GM12891 (cell line): ENCODE measurements around the gene NECAB2.

Experiments used
- DNase-seq: peaks from one replicate; pipeline ENCODE4 v3.0.0; 2011; ENCODE audit warnings: low spot score; ENCODE audit not compliant: insufficient read length
- FAIRE-seq: peaks from 2 replicates; lab custom pipeline; 2011; peaks lifted over from hg19 to GRCh38; lab: Jason Lieb, UNC
- PAX5 ChIP-seq: IDR thresholded peaks from 2 replicates; pipeline ENCODE4 v1.6.1; 2011; ENCODE audit warnings: low read length, moderate library complexity, mild to moderate bottlenecking; ENCODE audit not compliant: insufficient read depth, severe bottlenecking
- POLR2A ChIP-seq: IDR thresholded peaks from 2 replicates; pipeline ENCODE4 v1.6.1; 2011; ENCODE audit warnings: low read depth, low read length, control low read depth
- POLR2AphosphoS5 ChIP-seq: IDR thresholded peaks from 2 replicates; pipeline ENCODE4 v1.6.1; 2011; ENCODE audit warnings: low read depth, low read length, control low read depth
- POU2F2 ChIP-seq: IDR thresholded peaks from 2 replicates; pipeline ENCODE4 v1.6.1; 2011; ENCODE audit warnings: low read depth, mild to moderate bottlenecking, control low read depth, low read length, moderate library complexity
- SPI1 ChIP-seq: IDR thresholded peaks from 2 replicates; pipeline ENCODE4 v1.6.1; 2011; ENCODE audit warnings: low read depth, low read length, control low read depth
- TAF1 ChIP-seq: IDR thresholded peaks from 2 replicates; pipeline ENCODE4 v1.6.1; 2011; ENCODE audit warnings: low read depth, low read length, control low read depth

Gene NECAB2

DNA sequence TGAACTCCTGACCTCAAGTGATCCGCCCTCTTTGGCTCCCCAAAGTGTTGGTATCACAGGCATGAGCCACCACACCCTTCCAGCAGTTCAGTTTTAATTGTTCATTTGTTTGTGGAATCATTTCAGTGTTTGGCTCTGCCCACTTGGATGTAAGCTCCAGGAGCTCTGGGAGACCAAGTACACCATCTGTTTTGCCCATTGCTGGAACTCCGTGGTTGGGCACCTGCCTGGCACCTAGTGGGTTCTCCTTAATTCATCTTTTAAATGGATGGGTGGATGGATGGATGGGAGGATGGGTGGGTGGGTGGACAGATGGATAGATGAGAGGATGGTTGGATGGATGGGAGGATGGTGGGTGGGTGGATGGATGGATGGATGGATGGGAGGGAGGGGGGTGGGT, 953 bp upstream of the NECAB2 start:
- no peak for DNase-seq
- TF ChIP-seq SPI1, result no peak
- no peak for TF ChIP-seq POLR2AphosphoS5
- no peak for TF ChIP-seq POU2F2
- no peak for TF ChIP-seq PAX5
- no peak for TF ChIP-seq POLR2A
- no peak for TF ChIP-seq TAF1
- no peak for FAIRE-seq

DNA sequence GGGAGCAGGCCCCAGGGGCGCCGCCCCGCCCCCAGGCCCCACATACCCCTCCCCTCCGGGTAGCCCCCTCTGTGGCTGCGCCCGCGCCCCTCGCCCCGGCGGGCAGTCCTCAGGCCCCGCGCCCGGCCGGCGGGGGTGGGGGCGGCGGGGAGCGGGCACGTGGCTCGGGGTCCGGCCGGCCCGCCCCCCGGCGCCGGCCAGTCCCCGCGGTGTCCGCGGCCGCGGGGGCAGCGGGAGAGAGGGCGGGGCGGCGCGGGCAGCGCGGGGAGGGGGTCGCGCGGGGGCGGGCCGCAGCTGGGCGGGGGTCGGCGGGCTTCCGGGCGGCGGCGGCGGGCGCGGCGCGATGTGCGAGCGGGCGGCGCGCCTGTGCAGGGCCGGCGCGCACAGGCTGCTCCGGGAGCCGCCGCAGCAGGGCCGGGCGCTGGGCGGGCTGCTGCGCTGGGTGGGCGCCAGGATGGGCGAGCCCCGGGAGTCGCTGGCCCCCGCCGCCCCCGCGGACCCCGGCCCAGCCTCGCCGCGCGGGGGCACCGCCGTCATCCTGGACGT, 335 bp downstream of the NECAB2 start:
- DNase-seq (no peak), FAIRE-seq (no peak)
- TF ChIP-seq POLR2AphosphoS5 (no peak), PAX5 (no peak), TAF1 (no peak), POLR2A (no peak), SPI1 (no peak)

DNA sequence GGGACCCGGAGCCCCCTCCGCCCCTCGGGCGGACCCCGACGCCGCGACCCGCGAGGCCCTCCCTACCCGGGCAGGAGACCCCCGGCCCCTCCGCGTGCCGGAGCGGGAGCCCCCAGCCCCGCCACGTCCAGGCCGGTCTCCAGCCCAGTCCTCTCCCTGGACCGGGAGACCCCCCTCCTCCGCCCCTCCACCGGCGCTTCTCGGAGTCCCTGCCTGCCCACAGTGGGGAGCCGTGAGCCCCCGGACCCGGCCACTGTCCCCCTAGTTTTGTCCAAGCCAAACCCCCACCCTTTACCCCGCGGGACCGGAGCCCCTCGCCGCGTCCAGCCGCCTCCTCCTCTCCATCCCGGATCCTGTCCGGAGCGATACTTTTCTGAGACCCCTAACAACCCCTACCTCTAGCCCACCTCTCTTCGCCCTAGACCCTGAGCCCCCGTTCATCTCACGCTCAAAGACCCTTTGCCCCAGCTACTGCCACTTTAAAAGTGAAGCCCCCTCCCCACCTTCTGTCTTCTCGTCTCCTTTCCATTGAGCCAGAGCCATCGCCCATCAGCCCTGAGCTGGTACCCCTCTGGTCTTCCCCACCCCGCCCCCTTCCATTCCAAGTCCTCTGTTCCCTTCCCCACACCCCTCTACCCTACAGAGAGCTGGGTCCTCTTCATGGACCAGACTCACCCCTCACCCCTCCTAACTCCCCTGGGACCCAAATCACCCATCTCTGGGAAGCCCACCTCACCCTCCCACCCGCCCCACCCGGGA, 1.0 kb downstream of the NECAB2 start:
- DNase-seq (no peak), FAIRE-seq (no peak)
- TF ChIP-seq TAF1, result no peak
- no peak for TF ChIP-seq POU2F2
- TF ChIP-seq SPI1, result no peak
- TF ChIP-seq PAX5, result no peak
- TF ChIP-seq POLR2AphosphoS5, result no peak
- TF ChIP-seq POLR2A, result no peak

DNA sequence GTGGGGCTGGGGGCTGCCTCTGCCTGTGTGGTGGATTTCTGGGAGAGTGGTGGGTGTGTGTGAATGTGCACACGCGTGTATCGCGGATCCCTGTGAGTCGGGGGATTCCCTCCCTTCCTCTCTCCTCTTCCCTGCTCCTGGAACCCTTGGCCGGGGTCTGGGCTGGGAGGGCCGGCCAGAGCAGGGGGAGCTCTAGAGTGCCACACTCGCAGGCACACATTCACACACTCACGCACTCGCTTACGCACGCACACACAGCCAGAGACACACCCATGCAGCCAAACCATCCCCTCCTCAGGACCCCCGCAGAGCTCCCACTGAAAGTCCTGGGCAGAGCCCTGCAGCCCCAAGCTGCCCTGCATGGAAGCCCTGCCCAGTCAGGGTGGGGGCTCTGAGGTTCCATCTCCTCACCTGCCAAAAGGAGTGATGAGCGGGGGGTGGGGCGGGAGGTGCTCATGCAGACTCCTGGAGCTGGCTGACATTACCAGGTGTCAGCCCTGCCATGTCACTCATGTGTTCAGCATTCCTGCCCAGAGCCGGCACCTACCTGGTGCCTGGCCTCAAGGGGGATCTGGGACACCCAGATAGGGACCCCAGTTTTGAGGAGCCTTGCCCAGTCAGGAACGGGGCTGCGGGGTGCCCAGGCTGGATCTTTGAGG, 1.9 kb downstream of the NECAB2 start:
- no peak for DNase-seq
- no peak for TF ChIP-seq TAF1
- TF ChIP-seq PAX5, result no peak
- no peak for TF ChIP-seq SPI1
- TF ChIP-seq POLR2AphosphoS5, result no peak
- TF ChIP-seq POU2F2, result no peak
- no peak for TF ChIP-seq POLR2A
- FAIRE-seq, result no peak

DNA sequence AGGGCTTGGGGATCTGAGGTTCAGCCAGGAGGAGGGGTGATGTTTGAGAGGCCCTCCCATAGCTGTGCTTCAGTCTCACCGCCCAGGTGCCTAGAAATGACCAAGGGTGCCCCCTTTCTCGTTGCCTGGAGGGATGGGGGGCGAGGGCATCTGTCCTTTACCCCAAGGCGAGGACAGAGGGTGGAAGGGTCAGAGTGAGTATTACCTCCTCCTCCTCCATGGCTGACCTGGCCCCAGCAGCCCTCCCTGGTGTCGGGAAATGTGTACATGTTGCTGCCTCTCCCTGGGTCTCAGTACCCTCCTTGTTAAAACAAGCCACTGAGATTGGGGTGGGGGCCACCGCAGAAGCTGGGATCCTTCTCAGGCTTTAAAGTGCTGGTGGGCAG, 2.4 kb downstream of the NECAB2 start:
- TF ChIP-seq SPI1 (no peak), PAX5 (no peak), POLR2A (no peak), POLR2AphosphoS5 (no peak), TAF1 (no peak), POU2F2 (no peak)
- no peak for DNase-seq
- no peak for FAIRE-seq

DNA sequence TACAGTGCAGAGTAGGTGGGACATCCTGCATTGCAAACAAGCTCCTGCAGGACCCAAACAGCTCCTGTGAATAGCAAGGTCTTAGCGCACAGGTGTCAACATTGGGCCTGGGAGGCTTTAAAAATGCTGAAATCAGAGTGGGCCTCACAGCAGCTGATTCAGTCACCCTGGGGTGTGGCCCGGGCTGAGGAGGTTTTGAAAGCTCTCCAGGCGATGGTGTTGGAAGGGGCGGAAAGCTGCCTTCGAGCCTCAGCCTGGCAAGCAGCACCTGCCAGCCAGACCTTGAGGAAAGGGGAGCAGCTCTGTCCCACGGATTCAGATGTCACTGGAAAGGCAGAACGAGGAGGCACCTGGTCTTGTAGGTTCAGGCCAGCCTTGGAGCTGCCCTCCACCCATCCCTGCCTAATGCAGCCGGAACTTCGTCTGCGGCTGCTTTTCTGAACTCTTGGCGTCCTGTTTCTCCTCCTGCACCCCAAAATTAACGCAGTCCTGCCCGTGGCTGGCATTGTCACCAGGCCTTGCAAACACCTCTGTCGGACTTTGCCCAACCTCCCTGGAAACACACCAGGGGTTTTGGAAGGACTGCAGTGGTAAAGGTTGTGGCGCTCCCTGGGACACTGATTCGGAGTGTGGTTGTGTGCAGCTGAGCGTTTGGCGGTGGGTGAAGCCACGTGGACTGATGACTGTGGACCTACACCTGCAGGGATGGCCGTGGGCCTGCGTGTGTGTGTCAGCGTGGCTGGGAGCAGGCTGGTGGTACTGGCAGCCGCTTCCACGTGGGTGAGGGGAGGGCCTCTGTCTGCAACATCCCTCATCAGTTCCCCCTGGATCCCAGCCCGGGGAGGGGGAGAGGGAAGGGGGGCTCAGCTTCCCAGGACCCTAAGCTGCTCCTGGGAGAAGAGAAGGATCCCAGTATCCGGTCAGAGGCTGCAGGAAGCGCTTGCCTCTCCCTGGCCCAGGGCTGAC, 3.4 kb downstream of the NECAB2 start:
- no peak for DNase-seq
- FAIRE-seq, result no peak
- no peak for TF ChIP-seq POLR2AphosphoS5
- no peak for TF ChIP-seq PAX5
- TF ChIP-seq POU2F2, result no peak
- TF ChIP-seq TAF1, result no peak
- no peak for TF ChIP-seq SPI1
- TF ChIP-seq POLR2A, result no peak

DNA sequence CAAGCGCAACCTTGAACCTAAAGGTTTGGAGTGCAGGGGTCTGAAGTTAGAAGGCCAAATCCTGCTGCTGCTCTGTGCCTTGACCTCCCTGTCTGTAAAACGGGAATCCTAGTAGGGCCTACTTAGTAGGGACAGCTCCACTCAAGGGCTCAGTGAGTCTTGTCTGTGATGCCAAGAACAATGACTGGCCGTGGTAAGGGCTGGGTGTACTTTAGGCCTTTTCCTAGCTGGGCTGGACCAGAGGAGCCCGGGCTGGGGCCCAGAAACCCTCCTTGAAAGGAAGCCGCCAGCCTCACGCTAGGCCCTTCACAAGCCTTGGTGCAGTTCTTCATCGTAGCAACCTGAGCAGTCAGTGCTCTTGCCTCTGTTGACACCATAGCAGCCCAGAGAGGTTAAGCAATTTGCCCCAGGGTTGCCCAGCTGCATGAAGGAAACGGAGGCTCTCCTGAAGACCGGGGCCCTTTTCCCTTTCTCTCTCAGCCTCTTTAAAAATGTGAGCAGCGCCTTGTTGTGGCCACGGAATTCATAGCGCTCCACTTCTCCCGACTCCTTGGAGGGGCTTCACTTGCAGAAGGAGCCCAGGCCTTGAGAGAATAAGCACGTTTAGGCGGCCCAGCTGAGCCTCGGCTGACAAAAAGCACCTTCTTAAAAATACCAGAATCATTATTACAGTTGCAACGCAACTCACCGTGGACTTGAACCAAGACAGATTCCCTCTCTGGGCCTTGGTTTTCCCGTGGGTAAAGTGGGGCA, 4.4 kb downstream of the NECAB2 start:
- TF ChIP-seq PAX5 (no peak), TAF1 (no peak), POLR2A (no peak), SPI1 (no peak), POU2F2 (no peak), POLR2AphosphoS5 (no peak)
- FAIRE-seq (no peak), DNase-seq (no peak)

DNA sequence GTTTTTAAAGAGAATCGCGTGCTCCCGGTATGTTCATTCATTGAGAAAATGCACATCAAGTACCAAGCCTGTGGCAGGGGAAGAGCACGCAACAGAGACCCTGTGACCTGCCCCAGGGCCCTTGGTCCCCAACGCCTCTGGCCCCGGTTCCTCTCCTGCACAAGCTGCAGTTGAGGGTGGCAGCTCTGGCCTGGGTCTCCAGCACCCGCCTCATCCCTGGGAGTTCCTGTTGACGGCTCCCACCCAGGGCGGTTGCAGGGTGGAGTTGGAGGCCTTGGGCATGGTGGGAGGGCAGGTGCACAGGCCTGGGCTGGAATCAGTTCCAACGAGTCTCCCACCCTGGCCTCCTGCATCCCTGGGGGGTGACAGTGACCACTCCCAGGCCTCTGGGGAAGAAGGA, 5.0 kb downstream of the NECAB2 start:
- TF ChIP-seq TAF1 (no peak), POLR2A (no peak), POU2F2 (no peak), SPI1 (no peak), POLR2AphosphoS5 (no peak), PAX5 (no peak)
- DNase-seq, result no peak

More for the DNA sequence above, 5.0 kb downstream of the NECAB2 start:
- no peak for FAIRE-seq
